Activated CD4-positive, alpha-beta T cell treated with anti-CD3 and anti-CD28 coated beads, Interleukin-2, amount 50 U/mL, for 1 hour (primary cell): Measurements from ENCODE around the gene AATK.

Experiments used
- DNase-seq: peaks from one replicate; pipeline ENCODE4 v3.0.0-alpha.2; 2020

AATK gene

DNA sequence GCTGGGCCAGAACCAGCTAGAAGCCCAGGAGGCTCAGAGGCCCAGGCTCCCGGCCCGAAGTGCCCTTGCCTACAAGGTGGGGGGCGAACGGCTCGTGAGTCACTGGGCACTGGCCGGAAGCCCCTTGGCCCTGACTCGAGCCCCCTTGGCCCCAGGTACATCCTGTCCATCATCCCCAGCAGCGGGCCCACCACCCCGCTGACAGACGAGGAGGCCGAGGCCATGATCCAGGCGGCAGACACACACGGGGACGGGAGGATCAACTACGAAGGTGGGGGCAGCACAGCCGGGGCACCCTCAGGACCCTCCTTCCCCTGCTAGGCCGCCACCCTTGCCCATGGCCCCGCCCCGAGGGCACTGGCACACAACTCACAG is 15.8 kb upstream of the AATK start:
- DNase-seq: no peak

DNA sequence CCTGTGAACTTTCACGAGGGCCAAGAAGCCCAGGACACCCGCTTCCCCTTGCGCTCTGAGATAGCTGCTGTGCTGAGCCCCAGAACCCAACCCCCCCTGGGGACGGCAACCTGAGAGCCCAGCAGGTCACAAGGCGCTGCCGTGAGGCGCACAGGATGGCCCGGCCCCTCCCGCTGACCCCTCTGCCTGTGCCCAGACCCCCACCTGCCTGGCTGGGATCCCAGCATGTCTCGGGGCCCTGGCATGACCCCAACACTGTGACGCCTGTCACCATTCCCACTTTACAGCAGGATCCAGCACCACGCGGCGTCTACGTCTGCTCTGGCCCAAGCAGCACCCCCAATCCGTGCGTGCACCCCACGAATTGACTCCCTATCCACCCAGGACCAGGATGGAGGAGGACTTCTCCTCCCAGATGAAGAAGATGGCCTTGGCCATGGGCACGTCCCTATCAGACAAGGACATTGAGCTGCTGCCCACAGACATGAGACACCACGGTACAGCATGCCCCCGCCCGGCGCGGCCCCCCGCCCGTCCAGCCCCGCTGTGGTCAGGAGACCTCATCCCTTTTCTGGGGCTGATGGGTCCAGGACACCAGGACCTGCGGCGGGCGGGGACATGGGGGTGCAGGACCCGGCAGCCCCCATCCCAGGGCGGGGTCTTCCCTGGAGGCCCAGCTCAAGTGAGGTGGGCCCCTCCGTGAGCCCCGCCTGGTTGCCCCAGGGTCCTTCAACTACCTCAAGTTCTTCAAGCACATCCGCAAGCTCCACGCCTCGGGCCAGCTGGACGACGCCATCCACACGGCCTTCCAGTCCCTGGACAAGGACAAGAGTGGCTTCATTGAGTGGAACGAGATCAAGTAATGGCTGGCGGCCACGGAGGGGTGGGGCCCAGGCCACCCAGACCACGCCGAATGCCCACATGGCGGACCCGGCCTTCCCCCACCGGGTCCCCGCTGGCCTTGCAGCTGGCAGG is 15.1 kb upstream of the AATK start:
- DNase-seq: no peak

DNA sequence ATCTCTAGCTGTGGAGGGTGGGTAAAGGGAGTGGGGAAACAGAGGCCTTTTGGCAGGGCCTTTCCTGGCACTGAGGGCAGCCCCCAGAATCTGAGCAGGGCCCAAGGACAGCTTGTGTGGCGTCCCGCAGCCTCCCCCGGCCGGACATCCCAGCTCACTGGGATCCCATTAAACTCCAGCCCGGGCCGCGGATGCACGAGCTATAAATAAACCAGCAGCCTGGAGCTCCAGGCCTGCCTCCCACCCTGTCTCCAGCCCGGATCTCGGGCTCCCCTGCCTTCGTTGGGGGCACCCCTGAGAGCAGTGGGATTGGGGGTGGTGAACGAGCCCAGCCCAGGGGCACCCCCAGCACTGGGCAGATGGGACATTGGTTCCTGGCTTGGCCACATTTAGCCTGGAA is 13.8 kb upstream of the AATK start:
- DNase-seq: no peak

DNA sequence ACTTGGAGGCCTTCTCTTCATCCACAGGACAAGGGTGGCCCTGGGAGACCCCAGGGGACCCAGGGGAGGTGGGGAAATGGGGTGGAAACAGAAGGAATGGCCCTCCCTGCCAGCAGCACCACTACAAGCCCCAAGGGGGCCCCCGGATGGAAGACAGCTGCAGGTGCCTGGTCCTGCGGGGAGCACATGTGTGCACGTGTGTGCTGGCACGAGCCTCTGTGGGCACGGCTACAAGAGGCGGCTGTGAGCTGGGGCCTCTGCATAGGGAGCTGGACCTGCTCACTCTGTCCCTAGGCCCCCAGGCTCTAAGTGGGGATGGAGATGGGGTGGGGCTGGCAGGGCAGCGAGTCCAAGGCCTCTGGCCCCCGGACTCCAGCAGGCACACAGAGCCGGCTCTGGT is 13.2 kb upstream of the AATK start:
- DNase-seq: no peak

DNA sequence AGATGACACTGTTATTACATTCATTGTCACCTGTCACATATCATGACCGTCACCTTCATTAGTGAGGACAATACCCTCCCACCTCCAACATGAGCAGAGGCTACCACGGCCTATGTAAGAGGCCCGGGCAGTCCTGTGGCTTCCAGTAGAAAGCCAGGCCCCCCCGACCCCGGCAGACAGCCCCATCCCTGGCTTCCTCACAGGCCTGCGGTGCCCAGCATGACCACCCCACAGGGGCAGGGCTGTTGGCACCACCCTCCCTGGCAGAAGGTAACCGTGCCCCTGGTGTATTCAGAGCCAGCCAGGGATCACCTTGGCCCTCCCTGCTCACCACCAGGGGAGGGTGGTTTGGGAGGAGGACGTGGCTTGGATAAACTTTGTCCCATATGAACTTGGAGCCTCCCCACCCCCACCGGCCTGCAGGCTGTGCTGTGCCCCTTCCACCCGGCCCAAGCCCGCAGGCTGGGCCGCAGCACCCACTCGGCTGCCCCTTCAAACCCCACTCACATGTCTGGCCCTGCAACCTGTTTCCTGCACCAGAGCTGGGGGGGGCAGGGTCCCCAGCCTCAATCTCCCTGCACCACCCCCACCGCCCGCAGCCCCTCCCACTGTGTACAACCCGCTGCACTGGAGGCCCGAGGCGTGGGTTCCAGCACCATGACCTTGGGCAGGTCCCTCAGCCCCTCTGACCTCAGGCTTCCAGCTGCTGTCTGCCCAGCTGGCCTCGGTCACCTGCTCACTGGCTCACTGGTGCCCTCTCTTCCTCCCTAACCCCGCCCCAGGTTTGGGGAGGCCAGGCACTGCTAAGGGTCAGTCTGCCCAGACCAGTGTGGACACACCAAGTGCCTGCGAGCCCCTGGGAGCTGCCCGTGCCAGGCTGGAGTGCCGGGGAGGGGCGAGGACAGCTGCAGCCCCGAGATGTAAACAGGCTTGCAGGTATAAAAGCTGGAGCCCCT is 12.4 kb upstream of the AATK start:
- no peak for DNase-seq

DNA sequence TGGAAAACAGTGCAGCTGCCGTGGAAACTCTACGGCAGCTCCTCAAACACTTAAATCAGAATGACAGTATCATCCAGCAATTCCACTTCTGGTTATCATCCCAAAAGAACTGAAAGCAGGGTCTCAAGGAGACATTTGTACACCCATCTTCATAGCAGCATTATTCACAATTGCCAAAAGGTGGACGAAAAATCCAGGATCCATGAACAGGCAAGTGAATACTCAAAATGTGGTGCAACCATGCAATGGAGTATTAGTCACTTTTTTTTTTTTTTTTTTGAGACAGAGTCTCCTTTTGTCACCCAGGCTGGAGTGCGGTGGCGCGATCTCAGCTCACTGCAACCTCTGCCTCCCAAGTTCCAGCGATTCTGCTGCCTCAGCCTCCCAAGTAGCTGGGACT is 10.6 kb upstream of the AATK start:
- no peak for DNase-seq

DNA sequence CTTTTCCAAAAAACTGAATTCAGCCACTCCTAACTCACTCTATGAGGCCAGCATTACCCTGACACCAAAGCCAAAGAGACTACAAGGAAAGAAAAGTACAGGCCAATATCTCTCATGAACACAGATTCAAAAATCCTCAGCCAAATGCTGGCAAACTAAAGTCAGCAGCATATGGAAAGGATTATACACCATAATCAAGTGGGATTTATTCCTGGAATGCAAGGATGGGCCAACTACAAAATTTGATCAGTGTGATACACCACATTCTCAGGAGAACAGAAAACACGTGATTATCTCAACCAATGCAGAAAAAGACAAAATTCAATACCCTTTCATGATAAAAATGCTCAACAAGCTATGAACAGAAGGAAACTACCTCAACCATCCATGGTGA is 7.7 kb upstream of the AATK start:
- DNase-seq: no peak

DNA sequence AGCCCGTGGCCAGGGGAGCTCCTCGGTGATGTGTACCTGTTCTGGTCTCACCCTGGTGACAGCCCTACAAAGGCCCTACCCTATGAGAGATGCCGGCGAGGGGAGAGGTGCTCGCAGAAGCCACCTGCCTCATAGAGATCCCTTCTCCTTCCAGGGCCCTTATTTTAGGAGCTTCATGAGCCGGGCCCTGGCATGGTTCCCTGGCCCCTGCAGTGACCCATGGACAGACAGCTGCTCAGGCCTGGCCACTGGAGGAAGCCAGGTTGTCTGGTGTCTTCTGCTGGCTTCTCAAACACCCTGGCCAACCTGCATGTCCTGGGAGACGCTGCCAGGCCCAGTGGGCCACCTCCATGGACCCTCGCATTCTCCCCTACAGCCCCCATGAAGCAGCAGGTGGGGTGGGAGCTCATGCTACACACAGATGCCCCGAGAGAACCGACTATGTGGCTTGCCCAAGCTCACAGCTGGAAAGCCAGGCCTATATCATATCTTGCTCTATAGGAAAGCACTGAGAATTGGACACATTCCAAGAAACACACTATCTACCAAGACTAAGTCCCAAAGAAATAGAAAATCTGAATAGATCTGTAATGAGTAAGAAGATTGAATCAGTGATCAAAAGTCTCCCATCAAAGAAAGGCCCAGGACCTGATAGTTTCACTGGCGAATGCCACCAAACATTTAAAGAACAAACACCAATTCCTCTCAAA is 7.2 kb upstream of the AATK start:
- no peak for DNase-seq

DNA sequence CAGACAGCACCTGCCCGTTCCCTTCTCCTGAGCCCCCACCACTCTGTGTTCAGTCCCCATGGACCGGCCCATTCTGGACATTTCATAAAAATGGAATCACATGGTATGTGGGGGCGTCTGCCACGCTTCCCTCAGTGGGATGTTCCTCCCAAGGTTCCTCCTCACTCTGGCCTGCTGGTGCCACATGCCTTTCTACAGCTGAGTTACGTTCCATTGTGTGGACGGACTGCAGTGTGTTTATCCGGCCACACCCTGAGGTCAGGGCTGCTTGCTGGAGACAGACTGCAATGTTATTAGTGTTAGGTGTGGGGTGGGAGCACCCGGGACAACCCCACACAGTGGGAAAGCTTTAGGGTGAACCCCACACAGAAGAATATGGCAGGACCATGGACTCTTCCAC is 5.9 kb upstream of the AATK start:
- DNase-seq: no peak

DNA sequence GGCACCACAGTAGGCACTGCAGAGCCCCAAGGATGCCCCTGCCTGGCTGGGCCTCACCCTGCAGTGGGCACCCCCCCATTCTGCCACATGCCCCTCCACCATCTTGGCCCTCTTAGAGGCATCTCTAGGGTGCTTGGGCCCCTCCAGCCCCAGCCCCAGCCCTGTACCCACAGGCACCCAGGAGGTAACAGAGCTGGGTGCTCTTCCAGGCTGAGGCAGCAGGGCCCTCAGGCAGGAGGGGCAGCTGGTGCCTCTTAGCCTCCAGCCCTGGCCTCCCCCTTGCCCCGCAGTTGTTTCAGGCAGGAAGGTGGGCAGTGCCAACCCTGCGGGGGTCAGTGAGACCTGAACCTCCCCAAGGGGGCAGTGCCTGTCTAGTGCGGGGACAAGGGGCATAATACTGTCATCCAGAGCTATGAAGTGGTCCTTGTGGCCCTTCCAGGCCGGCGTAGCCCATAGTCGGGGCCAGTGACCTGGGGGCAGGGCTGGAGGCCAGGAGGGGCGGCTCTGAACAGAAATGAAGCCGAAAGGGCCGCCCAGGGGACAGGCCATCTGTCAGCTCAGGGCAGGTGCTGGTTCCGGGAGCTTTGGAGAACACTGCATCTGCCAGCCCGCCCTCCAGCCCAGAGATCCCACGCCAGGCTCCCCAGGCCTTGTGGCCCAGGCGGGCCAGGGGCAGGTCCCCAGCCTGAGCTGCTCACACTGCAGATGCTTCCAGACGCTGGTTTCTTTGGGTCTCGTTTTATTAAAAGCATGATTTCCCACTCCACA is 4.9 kb upstream of the AATK start:
- DNase-seq: no peak

DNA sequence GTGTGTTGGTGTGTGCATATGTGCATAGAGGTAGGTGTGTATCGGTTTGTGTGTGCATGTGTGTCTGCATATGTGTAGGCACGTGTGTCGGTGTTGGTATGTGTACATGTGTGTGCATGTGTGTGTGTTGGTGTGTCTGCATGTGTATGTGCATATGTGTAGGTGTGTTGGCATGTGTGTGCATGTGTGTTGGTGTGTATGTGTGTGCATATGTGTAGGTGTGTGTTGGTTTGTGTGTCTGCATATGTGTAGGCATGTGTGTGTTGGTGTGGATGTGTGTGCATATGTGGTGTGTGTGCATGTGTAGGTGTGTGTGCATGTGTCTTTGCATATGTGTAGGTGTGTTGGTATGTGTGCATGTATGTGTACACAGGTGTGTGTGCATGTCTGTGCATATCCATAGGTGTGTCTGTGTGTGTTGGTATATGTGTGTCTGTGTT is 3.9 kb upstream of the AATK start:
- no peak for DNase-seq

DNA sequence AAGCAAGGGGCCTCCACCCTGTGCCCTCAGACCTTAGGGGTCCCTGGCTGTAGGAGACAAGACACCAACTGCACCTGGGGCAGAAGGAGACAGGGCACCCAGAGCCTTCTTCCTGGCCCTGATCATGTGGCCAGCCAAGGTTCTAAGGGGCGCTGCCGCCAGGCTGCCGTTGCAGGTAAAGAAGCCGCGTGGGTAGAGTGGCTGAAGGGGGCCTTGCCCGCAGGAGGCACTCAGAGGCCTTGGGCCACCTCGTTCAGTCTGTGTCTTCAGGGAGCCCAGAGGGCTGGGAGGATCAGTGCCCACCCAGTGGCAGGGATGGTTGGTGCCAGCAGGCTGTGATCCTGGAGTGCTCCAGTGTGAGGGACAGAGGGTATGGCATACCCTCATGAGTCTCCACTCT is 1.6 kb upstream of the AATK start:
- DNase-seq: no peak

DNA sequence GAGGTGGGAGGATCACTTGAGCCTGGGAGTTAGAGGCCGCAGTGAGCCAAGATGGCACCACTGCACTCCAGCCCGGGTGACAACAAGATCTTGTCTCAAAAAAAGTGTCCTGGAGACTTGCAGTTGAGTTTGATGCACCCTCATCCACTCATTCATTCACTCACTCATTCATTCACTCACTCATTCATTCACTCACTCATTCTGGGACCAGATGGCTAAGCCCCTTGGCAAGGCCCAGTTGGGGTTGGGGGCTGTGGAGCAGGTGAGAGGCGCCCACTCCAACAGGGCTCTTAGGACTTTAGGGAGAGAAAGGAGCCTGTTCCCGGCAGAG is 1.1 kb upstream of the AATK start:
- no peak for DNase-seq

DNA sequence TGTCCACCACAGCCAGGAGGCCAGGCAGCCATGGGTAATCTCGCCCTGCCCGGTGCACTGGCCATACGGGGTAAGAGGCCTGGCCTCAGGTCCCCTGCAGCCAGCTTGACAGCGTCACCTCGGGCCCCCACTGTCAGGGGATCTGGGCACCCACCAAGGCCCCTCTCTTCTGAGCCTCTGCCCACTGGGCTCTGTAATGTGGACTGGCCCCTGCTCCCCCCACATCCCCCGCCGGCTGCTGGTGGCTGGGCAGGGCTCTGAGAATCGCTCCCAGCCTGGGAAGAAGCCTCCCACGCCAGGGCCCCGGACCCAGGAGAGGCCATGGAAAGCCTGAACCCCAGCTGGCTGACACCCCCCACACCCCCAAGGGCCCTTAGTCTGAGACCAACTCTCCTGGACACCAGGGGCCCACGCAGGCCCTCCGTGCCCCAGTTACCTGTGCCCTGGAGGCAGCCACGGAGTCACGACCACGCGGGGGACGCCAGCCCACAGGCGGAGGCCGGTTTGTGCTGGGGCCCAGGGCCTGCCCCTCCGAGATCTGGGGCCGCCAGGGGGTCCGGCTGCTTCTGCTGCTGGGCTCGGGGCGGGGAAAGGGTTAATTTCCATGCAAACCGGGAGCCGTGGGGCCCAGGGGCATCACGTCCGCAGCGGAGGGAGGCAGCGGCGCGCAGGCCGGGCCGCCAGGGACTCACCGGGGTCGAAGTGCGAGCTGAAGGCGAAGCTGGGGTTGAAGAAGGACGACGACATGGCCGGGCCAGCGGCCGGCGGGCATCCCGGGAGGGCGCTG is 582 bp downstream of the AATK start, which contains the start of gene PVALEF:
PVALEF (plus strand) TSS at position 262 of the 787 bp plus-strand sequence. CDS start 15,720 bp downstream, outside the sequence.
- DNase-seq: no peak

DNA sequence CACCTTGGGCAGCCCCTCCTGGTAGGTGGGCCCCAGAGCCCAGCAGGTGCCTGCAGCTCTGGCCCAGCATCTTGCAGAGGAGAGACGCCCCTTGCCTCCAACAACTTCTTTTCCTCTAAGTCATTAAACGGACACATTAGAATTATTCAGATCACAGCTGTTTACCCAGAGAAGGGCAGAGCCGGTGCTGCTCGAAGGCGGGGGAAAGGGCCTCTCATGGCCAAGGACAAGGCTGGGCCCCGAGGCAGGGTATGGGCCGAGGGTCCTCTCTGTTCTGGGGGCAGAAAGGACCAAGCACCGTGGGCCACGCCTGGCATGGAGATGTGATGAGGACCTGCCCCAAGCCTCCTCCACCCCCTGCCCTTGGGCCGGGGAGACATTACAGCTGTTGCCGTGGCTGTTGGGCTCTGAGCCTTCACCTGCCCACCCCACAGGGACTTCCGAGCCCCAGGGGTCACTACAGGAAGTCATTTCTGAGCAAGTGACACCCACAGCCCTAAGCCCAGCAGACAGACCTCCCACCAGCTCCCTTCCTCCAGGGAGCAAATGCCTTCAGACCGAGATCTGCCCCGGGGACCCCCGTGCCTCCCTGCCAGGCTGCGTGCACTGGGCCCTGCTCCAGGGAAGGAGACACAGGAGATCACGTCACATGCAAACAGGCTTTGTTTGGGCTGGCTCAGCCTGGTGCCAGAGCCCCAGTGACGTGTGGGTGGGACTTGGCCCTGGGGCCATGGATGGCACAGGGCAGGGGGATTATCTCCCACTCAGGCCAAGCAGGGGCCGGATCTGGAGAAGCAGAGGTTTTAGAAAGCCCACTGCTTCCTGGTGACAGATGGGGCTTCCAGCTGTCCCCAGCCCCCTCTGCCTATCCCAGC is 1.4 kb downstream of the AATK start:
- no peak for DNase-seq

DNA sequence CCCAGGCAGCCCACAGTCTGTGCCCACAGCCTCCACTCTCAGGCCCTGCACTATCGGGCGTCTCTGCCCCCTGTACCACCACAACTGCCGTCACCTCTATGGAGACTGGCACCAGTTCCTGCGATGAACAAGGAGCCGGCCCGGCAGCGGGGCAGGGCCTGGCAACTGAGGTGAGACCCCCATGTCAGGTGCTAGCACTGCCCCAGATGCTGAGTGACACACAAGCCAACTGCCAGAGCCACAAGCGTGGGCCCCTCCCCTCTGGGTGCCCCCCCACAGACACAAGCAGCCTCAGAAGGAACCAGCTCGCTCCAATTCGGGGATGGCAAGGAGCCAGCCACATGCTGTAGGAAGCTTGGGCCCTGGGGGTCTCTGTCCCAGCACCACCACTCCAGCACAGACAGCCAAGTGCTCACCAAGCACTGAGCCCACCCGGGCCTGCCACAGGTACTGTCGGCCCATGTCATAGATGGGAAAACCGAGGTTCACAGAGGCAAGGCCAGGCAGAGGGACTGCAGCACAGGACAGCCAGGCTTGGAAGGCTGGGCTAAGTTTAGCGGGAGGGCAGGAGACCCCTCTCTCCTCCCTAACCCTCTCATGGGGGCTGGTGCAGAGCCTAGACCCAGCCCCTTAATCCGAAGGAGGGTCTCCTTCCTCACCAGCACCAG is 2.2 kb downstream of the AATK start:
- DNase-seq: no peak

DNA sequence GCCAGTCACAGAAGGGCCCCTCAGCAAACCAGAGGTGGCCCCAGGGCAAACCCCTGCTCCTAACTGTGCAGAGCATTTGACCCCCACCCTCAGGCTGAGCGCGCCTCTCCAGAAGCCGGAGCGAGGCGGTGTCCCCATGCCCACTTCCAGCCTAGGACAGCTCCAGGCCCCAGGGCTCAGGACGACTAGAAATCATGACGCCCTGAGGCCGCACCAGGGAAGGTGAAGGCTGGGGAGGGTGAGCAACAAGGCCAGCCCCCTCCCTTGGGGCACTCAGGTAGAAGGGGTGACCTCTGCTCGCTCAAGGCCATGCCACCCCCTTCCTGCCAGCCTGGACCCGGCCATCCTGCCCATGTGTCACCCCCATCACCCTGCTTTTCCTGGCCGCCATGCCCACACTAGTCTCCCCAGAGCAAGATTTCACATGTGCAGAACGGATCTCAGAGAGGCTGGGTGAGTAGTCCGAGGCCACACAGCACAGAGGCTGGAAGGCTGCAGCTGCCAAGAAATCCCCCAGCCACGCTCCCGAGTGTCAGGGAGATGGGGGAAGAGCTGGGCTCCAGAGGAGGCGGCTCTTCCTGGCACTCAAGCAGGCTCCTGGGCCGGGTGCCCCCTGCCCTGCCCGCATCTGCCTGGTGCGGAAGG is 2.8 kb downstream of the AATK start:
- DNase-seq: no peak

DNA sequence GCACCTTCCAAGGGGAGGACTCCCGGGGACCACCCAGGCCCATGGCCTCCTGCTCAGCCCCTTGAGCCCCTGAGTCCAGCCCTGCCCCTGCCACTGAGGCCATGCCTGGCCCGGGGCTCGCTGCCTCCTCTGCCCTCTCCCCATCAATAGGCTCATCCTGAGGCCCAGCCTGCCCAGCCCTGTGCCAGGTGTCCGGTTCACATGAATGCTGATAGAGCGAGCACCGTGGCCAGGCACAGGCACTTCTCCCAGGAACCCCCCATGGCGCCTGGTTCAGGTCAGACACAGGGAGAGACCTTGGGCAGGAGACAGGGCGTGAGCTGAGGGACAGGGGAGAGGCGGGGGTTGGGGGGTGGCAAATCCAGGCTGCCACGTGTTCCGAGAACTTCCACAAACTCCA is 3.5 kb downstream of the AATK start:
- no peak for DNase-seq

DNA sequence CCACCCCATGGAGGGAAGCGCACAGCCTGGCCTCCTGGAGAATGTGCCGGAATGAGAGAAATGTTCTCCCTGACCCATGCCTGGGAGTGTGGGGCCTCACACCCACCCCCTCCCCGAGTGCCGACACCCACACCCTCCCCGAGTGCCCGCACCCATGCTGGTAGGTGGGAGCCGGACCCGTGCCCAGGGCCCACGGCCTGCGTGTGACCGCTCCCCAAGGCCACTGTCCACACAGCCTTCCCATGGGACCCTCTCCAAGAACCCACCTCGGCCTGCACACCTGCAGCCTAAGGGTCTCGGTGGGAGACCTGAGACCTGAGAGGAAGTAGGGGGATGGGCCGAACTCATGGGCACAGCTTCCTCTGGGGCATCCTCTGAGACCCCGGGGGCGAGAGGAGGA is 4.0 kb downstream of the AATK start:
- no peak for DNase-seq
